Measurements from ENCODE around the gene NCOA6. TPM values are rescaled to one million over a fixed set of nuclear protein-coding genes. Genes with fewer than 3 reads are reported as not detected.

NCOA6 gene
- 17.8 TPM for polyA plus RNA-seq (2012; ENCODE audit: insufficient read depth, insufficient read length)

DNA sequence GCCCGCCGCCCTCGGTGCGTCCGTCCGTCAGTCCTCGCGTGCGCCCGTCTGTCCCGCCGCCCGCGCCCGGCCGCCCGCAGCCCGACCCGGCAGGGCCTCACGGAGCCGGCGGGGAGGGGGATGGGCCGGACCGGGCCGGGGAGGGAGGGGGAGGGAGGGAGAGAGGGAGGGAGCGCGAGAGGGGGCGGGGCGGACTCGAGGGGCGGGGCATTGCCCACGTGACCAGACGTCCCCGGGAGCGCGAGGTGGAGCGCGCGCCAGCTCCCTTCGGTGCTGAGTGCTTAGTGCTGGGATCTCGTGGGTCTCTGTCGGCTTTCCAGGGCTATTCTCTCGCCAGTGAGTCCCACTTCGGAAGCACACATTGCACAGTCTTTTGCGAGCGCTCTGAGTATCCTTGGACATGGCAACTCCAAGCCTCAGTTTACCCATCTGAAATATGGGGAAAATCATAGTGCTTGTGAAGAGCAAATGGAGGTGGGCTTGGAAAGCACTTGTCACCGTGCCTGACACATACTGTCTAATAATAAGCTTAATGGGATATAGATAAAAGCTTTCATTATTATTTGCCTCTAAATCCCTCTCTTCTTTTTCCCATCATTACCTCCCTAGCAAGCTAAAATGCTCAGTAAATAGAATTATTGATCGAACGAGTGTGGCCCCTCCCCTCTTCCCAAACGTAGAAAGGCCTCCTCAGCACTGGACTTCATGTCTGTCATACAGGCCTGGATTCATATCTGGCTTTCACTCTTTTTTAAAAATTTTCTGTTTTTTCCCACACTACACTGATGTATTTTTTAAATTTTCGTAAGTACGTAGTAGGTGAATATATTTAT is at the start of gene NCOA6:
Gene NCOA6, minus strand, starts transcription at position 122 of the 833 bp plus-strand sequence. CDS start 43,296 bp downstream, outside the sequence.
- peak; percentile 71 for DNase-seq (ENCODE audit: low read depth, low spot score)
- H3K4me3 ChIP-seq (ENCODE audit: low read length), result peak within 1 kb of the TSS; percentile 79

GRCh38 chr20:34874094-34874654 is 48.7 kb upstream of the NCOA6 start:
- peak; percentile 74 for DNase-seq (ENCODE audit: low read depth, low spot score)
- no peak overlapping the region for H3K4me3 ChIP-seq (ENCODE audit: low read length)

DNA sequence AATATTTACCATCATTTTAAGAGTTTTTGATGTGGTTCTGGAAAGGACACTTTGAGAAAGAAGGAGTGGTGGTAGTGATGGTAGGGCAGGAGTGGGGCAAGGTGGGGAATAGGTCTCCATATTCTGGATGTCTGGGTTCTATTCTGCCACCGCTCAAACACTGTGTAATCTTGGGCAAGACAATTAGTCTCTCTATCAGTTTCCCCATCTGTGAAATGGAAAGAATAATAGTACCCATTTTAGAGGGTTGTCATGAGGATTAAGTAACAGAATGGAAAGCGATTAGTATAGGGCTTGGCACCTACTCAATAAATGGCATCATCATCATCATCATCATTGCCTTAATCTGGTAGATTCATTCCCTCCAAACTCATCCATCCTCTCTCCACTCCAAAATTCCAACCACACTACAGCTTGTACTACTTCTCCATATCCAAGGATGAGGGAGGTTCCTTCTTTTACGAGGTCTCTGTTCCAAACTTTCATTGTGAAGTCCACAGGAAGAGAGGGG is 48.2 kb upstream of the NCOA6 start:
- no peak for DNase-seq (ENCODE audit: low read depth, low spot score)
- no peak overlapping the region for H3K4me3 ChIP-seq (ENCODE audit: low read length)

GRCh38 chr20:34872622-34873224 is 47.3 kb upstream of the NCOA6 start, which contains the start of gene GGT7:
Gene GGT7 (minus strand): TSS chr20:34872856. CDS start chr20:34872815, 41 bp downstream.
- peak; percentile 65 for DNase-seq (ENCODE audit: low read depth, low spot score)
- peak within 1 kb of the TSS; percentile 60 for H3K4me3 ChIP-seq (ENCODE audit: low read length)

GRCh38 chr20:34871966-34872621 is 46.6 kb upstream of the NCOA6 start:
- DNase-seq (ENCODE audit: low read depth, low spot score), result no peak
- peak overlapping the region; percentile 60 for H3K4me3 ChIP-seq (ENCODE audit: low read length)

DNA sequence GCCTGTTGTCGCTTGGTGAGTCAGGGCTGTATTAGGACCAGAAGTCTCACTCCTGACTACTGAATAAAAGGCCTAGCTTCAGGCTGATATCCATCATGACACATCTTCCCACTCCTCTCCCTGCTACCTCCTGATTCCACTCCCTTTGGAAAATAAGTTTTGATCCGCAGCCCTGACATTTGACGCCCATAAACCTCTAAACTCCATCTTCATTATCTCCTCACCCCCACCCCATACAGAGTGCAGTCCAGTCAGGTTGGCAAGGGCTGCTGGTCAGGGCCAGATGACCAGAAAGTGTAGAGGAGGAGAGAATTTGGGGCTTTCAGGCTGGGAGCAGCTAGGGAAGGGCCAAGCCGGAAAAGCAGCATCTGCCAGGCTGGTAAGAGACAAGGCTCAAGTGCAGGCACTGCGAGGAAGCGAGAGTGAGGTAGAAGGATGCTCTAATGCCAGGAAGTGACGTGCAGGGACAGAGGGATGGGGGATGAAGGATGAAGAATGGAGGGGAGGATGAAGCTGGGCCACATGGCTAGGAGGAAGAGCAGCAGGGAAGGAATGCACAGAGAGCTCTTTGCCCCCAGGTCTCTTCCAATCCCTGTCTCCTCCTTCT is 46.0 kb upstream of the NCOA6 start:
- no peak overlapping the region for H3K4me3 ChIP-seq (ENCODE audit: low read length)
- no peak for DNase-seq (ENCODE audit: low read depth, low spot score)

DNA sequence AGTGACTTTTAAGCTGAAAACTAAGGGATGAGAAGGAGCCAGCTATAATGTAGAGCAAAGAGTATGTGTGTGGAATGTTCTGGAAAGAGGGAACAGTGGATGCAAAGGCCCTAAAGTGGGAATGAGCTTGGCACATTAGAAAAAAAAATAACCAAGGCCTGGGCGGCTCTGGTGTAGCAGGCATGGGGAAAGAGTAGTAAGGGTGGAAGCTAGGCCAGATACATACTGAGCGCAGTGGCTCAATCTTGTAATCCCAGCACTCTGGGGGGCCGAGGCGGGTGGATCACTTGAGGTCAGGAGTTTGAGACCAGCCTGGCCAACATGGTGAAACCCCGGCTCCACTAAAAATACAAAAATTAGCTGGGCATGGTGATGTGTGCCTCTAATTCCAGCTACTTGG is 38.8 kb upstream of the NCOA6 start:
- H3K4me3 ChIP-seq (ENCODE audit: low read length), result no peak overlapping the region
- no peak for DNase-seq (ENCODE audit: low read depth, low spot score)

- no peak for DNase-seq (ENCODE audit: low read depth, low spot score)
- H3K4me3 ChIP-seq (ENCODE audit: low read length), result no peak overlapping the region
Observed at GRCh38 chr20:34863421-34863965, 38.0 kb upstream of the NCOA6 start.

DNA sequence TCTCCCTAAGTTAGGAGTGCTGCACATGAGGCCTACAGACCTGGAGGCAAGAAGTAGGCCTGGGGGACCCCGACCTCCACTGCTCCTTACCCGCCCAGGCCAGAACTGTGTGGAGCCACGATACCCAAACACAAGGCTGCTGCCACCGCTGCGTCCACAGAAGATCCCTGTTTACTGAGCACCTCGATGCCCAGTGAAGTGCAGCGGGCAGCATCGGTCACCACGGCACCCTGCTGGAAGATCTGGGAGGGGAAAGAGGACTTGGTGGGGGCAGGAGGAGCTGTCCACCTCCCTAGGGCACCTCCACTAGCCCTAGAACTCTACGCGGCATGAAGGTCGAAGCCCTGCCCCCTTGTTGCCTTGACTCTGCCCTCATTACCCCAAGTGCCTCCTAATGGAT is 37.3 kb upstream of the NCOA6 start:
- DNase-seq (ENCODE audit: low read depth, low spot score), result no peak

DNA sequence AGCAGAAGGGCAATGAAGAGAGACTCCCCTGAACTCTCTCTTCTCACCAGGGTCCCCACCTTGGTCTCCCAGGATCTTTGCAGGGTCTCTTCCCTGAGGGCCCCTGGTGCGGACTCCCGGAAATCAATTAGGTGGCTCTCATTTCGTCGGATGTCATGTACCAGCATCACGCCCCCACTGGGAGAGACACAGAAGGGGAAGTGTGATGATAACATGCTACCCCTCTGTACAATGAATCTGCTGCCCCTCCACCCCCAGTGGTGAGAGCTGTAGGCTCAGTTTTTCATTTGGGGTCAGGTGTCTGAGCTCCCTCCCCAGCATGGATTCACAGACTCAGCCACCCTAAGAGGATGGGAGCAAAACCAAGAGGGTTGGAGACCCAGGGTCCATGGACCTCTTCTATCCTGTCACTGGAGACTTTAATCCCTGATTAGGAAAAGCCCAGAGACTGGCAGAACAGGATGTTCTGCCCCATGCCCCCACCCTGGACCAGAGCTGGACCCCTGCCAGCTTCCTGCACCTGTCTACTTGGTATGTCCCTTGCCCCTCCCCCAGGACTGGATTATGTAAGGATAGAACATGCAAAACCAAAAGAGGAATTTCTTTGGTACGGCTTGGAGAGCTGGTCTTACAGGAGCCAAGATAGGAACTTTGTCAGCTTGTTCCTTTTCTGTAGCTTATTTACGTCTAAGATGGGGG is 36.1 kb upstream of the NCOA6 start:
- no peak for DNase-seq (ENCODE audit: low read depth, low spot score)
- no peak overlapping the region for H3K4me3 ChIP-seq (ENCODE audit: low read length)

More for the DNA sequence above, 37.3 kb upstream of the NCOA6 start:
- no peak overlapping the region for H3K4me3 ChIP-seq (ENCODE audit: low read length)

GRCh38 chr20:34859826-34860545 is 34.5 kb upstream of the NCOA6 start:
- no peak overlapping the region for H3K4me3 ChIP-seq (ENCODE audit: low read length)
- no peak for DNase-seq (ENCODE audit: low read depth, low spot score)

DNA sequence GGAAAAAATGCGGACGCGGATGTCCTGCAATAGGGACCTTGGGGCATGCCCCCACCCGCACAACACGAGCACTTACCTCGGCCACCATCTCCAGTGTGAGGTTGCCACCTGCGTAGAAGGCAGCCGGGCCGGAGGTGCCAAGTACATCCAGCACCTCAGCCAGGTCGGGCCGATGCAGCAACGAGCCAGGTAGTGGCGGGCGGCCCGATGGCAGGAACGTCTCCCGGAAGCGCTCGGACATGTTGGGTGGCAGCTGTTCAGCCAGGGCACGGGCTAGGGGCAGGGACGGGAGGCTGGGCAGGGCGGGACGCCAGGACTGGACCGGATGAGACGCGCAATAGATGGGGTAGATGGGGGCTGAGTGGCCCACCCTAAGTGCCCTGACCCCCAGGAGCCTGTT is 33.9 kb upstream of the NCOA6 start:
- DNase-seq (ENCODE audit: low read depth, low spot score), result no peak
- H3K4me3 ChIP-seq (ENCODE audit: low read length), result no peak overlapping the region

DNA sequence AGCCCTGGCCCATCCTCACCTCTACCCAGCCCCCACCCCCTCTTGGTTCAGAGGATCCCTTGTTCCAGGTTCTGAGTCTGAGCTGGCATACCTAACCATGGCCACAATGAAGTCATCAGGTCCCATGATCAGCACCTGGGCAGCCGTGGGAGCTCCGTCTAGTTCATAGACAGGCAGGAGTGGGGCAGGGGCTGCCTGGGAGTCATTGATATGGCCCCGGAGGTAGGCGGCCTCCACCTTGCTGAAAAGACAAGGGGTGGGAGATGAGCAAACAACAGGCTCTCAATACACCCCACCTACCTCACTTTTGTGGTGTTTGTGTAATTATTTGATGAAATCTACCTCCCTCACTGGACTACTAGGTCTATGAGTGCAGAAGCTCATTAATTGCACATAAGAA is 26.8 kb upstream of the NCOA6 start:
- no peak for DNase-seq (ENCODE audit: low read depth, low spot score)
- no peak overlapping the region for H3K4me3 ChIP-seq (ENCODE audit: low read length)

DNA sequence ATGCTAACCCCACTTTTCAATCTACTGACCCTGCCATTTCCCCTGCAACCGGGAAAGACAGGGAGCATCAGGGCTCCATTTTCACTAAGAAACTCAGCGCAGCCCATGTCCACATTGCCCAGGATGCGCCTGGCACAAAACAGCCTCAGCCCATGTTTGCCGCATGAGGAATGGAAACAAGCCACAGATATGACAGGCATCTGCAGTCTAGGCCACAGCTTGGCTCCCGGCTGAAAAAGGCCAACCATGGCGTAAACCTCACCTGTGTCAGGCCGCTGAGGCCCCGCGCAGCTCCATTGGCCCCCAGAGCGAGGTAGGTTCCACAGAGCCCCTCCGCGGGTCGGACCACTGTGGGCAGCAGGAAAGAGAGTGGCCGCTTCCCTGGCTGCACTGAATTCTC is 25.5 kb upstream of the NCOA6 start:
- no peak overlapping the region for H3K4me3 ChIP-seq (ENCODE audit: low read length)
- DNase-seq (ENCODE audit: low read depth, low spot score), result no peak

DNA sequence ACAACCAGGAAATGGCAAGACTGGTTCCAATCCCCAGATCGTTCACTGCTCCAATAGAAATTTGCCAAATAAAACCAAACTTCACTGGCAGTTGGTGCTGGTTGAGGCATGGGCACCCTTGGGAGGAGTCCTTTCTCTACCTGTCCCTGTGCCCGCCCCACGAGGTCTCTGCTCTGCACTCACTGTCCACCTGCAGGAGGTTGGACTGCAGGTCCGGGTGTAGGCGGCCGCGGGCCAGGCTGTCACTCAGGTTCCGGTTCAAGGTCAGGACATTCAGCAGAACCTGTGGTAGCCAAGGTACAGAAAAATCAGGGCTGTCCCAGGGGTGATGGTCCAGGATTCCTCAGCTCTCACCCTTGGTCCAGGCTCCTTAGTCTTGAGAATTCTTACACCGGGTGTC is 24.3 kb upstream of the NCOA6 start:
- no peak overlapping the region for H3K4me3 ChIP-seq (ENCODE audit: low read length)
- no peak for DNase-seq (ENCODE audit: low read depth, low spot score)

- peak; percentile 19 for DNase-seq (ENCODE audit: low read depth, low spot score)
- H3K4me3 ChIP-seq (ENCODE audit: low read length), result no peak overlapping the region
Observed at GRCh38 chr20:34848597-34848996, 23.1 kb upstream of the NCOA6 start.

DNA sequence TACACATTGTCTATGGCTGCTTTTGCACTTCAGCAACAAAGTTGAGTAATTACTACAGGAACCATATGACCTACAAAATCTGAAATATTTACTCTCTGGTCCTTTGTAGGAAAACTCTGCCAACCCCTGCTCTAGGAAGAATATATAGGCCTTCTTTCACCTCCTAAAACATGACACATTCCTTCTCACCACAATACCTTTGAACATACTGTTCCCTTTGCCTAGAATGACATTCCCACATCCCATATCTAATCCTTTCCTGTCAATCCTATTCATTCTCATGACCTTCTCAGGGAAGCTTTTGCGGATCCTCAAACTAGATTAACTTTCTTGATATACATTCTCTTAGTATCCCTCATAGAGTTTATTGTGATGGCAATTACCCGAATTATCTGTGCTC is 18.0 kb upstream of the NCOA6 start:
- no peak overlapping the region for H3K4me3 ChIP-seq (ENCODE audit: low read length)
- DNase-seq (ENCODE audit: low read depth, low spot score), result no peak

DNA sequence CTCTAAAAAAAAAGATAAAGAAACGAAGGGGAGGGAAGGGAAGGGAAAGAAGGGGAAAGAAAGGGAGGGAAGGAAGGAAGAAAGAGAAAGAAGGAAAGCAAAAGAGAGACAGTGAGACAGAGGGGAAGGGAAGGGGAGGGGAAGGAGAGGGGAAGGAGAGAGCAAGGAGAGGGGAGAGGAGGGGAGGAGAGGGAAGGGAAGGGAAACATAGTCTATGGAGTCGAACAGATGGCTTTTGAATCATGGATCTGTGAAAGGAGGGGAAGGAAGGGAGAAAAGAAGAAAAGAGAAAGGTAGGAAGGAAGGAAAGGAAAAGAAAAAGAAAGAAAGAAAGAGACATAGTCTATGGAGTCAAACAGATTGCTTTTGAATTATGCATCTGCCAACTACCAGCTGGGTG is 16.7 kb upstream of the NCOA6 start:
- H3K4me3 ChIP-seq (ENCODE audit: low read length), result no peak overlapping the region
- no peak for DNase-seq (ENCODE audit: low read depth, low spot score)
